AG09319 (cell line): ENCODE data around the gene EXOC6B.

Experiments used
- DNase-seq: peaks from one replicate; pipeline ENCODE4 v3.0.0-alpha.2; 2010; ENCODE audit warnings: low read depth; ENCODE audit errors: extremely low read depth
- TF ChIP-seq, protein P1 (sequence below): IDR thresholded peaks from 2 replicates; pipeline ENCODE4 v1.5.1; 2011; ENCODE audit warnings: low read depth, mild to moderate bottlenecking, inconsistent platforms, low read length, moderate library complexity

EXOC6B gene

DNA sequence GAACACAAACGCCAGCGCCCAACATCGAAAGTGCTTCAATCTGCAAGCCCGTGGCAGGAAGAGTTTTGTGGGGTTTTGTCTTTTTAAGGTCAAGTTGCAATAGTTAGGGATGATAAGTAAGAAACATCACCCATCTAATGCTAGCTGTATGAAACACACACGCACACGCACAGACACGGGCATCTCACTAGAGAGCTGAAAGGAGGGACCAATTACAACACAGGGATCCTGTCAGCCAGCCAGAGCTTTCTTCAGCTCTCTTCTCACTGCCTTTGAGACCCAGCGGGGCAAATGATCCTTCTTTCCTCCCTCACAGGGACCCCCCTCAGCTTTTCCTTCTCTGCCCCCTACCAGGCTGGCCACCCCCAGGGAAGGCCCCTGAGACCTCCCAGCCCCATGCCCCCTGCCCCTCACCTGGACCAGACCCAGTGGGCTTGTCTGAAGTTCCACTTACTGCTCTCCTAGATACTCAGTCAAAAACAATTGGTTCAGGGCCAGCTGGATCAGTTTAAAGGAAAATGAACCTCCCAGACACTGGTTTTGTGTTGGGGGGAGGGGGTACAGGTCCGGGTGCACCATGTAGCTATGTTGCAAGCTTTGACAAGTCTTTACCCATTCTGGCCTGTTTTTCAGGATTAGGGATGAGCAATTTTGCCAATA is 696.0 kb downstream of the EXOC6B start:
- TF ChIP-seq, protein P1, sequence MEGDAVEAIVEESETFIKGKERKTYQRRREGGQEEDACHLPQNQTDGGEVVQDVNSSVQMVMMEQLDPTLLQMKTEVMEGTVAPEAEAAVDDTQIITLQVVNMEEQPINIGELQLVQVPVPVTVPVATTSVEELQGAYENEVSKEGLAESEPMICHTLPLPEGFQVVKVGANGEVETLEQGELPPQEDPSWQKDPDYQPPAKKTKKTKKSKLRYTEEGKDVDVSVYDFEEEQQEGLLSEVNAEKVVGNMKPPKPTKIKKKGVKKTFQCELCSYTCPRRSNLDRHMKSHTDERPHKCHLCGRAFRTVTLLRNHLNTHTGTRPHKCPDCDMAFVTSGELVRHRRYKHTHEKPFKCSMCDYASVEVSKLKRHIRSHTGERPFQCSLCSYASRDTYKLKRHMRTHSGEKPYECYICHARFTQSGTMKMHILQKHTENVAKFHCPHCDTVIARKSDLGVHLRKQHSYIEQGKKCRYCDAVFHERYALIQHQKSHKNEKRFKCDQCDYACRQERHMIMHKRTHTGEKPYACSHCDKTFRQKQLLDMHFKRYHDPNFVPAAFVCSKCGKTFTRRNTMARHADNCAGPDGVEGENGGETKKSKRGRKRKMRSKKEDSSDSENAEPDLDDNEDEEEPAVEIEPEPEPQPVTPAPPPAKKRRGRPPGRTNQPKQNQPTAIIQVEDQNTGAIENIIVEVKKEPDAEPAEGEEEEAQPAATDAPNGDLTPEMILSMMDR, result no peak
- no peak for DNase-seq

DNA sequence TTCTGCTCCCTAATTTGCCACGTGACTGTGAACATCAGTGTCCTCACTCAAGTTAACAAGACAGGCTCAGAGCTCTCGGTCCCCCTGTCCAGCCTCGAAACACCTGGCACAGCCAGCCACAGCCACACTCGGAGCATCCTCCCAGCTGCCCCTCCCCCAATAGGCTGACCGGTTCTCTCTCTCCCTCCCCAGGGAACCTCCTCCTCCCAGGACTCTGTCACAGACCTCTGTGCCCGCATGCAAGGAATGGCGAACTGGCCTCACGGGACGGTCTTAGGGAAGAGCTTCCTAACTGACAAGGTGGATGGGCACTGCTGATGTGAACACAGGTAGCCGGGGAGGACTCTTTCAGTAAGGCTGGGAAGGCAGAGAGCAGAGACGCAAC is 697.0 kb downstream of the EXOC6B start:
- TF ChIP-seq, protein P1, result no peak
- DNase-seq, result no peak

DNA sequence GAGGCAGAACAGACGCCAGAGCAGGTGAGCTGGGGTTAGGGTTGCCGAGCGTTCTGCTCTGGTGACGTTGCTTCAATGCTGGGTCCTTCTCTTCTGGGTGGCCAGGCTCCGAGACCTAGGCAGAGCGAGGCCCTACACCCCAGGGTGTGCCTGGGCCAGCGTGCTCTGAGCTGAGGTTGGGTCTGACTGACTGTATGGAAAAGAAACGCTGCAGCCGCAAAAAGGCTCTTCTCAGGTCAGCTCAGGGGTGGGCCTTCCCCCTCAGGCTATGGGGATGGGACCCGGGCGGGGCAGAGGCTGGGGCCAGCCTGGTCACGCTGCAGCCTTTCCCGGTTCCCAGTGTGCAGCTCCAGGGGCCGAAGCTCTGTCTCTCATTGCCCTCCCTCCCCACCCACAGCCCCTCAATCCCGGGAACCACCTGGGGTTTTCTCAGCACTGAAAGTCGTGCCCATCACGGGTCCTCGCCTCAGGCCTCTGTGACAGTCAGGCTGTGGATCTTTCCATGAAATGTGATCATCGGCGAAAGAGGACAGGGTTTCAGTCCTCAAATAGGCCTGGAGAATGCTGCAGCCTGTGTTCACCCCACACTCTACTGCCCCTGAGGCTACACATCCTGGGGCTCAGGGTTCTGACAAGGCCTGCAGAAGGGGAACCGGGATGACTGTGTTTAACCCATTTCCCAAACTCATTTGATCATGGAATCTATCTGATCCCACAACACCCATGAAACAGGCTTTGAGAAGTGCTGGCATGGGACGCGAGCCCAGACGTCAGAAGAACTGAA is 697.6 kb downstream of the EXOC6B start:
- TF ChIP-seq, protein P1, result no peak
- DNase-seq, result no peak

DNA sequence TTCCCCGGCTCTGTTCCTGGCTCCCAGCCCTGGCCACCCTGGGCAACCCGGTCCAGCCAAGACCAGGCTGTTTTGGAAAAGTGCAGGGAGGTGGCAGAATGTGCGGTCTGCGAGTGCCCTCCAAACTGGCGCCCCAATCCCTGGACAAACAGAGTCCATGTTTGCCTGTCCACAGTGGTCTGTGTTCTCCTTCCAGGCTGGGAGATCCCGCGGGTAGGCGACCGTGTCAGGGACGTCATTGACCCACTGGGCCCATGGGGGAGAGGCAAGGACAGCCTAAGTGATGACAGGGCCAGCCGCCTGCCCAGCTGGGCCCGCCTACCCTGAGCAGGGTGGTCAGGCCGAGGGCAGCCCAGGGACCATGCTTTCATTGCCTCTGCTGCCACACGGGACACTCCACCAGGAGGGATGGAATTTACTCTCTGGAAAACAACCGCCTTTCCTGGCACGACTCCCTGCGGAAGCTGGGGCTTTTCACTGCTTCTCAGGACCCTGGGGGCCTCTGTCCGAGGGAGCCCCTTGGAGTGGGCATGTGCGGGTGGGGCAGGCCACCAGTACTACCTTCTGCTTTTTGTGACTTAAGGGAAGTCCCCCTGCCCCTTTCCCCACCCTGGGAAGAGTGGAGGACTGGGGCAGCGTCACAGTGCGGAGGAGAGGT is 698.3 kb downstream of the EXOC6B start:
- DNase-seq, result no peak
- TF ChIP-seq, protein P1, result no peak

DNA sequence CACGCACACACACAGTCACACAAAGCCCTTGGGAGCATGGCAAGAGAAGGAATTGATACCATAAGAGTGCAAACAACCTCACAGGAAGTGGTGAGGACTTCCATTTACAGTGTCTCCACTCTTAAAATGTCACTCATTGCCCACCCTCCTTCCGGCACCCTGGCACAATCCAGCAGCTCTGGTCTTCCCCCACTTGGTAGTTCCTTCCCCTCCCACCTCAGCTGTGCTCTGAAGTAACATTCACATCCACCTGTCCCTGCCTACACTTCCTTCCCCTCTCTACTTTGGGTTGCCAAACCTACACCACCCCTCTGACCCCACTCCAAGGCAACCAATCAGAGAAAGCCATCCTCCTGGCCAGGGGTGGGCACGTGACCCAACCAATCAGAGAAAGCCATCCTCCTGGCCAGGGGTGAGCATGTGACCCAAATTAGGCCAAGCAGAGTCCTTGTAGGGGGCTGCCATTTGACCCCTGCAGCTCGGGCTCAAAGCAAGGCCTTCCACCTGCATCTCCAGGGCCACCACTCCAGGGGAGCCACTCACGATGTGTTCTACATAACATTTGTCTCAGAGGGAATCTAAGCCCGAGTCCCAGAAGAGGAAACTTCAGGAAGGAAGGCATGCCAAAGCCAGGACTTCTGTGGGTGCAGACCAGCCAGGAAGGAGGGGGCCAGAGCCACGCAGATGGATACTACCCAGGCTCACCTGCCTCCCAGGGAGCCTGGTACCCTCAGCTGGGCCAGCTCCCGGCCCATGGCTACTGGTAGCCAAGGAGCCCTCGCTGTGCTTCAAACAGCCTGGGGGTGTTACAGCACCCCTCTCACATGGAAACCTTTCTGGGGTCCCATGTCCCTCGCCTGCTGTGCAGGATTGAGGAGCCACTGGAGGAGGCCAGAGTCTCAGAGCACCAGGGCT is 699.4 kb downstream of the EXOC6B start:
- DNase-seq, result no peak
- TF ChIP-seq, protein P1, result no peak
